B cell (primary cell): ENCODE results near the gene DRAXIN. TPM values are rescaled to one million over a fixed set of nuclear protein-coding genes. Genes with fewer than 3 reads are reported as not detected.

ENCODE experiments used
- ATAC-seq: fragments of 200-7000 bp; cut with Tn5 transposase; one replicate; pipeline ENCODE4 v1.10.0; 2021; ENCODE audit warnings: low read depth, mild to moderate bottlenecking, moderate number of reproducible peaks, moderate library complexity
- CTCF ChIA-PET: fragments of 350-600 bp; sonication (Branson Sonifier 250); formaldehyde crosslinking; loops from one replicate; lab custom pipeline; 2021; ENCODE audit warnings: antibody characterized with exemption, inconsistent platforms; lab: Charles Lee
- POLR2A ChIA-PET: fragments of 350-600 bp; sonication (Branson Sonifier 250); formaldehyde crosslinking; loops from one replicate; lab custom pipeline; 2021; ENCODE audit warnings: antibody characterized with exemption; lab: Charles Lee
- DNase-seq: peaks from one replicate; pipeline ENCODE4 v3.0.0; 2013
- H2AFZ ChIP-seq: 2 replicates; pipeline ENCODE4 v1.6.1; 2012; ENCODE audit warnings: mild to moderate bottlenecking, low read depth, low read length; ENCODE audit not compliant: insufficient read depth, poor library complexity, severe bottlenecking
- H3K27ac ChIP-seq, 2 donors: 1 replicate in 1 of 2; 2 replicates in 1 of 2; pipeline ENCODE4 v1.5.1; 2012 to 2013; ENCODE audit warnings: low read length in 2 of 2, mild to moderate bottlenecking in 2 of 2, moderate library complexity in 1 of 2
- H3K27me3 ChIP-seq, 4 experiments: fragments of 200-600 bp in 1 of 4; sonication (generic) in 1 of 4; replicated peaks in 1 of 4; 1 replicate in 2 of 4; 2 replicates in 2 of 4; pipeline versions ENCODE4 v1.6.1 to v1.7.0; 2013 to 2016; ENCODE audit warnings: low read length in 3 of 4, mild to moderate bottlenecking in 2 of 4, mixed read lengths in 1 of 4, moderate library complexity in 1 of 4; ENCODE audit not compliant: insufficient read depth in 4 of 4, control insufficient read depth in 3 of 4; ENCODE audit errors: control extremely low read depth in 1 of 4
- H3K36me3 ChIP-seq, 2 experiments: replicated peaks in 1 of 2; 1 replicate in 1 of 2; 2 replicates in 1 of 2; pipeline versions ENCODE4 v1.6.1 to v1.7.1; 2013; ENCODE audit warnings: low read length in 1 of 2; ENCODE audit not compliant: insufficient read depth in 2 of 2, control insufficient read depth in 1 of 2; ENCODE audit errors: control extremely low read depth in 1 of 2, extremely low read depth in 1 of 2
- H3K4me1 ChIP-seq, 2 donors: fragments of 200-600 bp in 1 of 2; sonication (generic) in 1 of 2; 1 replicate in 1 of 2; 2 replicates in 1 of 2; pipeline versions ENCODE4 v1.5.1 to v1.6.1; 2013 to 2017; ENCODE audit warnings: low read length in 2 of 2; ENCODE audit not compliant: control insufficient read depth in 2 of 2, insufficient read depth in 2 of 2
- H3K4me2 ChIP-seq: replicated peaks from 2 replicates; pipeline ENCODE3; 2012; ENCODE audit warnings: mild to moderate bottlenecking, low read depth, low read length; ENCODE audit not compliant: poor library complexity, severe bottlenecking
- H3K4me3 ChIP-seq, 5 experiments: fragments of 200-600 bp in 1 of 5; sonication (generic) in 1 of 5; 1 replicate in 3 of 5; 2 replicates in 2 of 5; pipeline versions ENCODE4 v1.5.1 to v1.7.0; 2011 to 2016; ENCODE audit warnings: low read length in 4 of 5, mild to moderate bottlenecking in 4 of 5, low read depth in 2 of 5, control low read depth in 1 of 5, moderate library complexity in 1 of 5; ENCODE audit not compliant: insufficient read depth in 1 of 5; ENCODE audit errors: control extremely low read depth in 1 of 5, extremely low read depth in 1 of 5
- H3K79me2 ChIP-seq: fragments of 200-600 bp; sonication (generic); one replicate; pipeline ENCODE4 v1.6.0; 2016; ENCODE audit warnings: low read length; ENCODE audit not compliant: control insufficient read depth, insufficient read depth
- H3K9ac ChIP-seq: fragments of 200-600 bp; sonication (generic); 2 replicates; pipeline ENCODE4 v1.6.1; 2017; ENCODE audit warnings: mild to moderate bottlenecking, low read length, moderate library complexity
- H3K9me3 ChIP-seq, 3 donors: one replicate each; pipeline versions ENCODE4 v1.6.1 to v1.7.1; 2013; ENCODE audit warnings: low read length in 2 of 3; ENCODE audit not compliant: control insufficient read depth in 2 of 3, insufficient read depth in 1 of 3; ENCODE audit errors: control extremely low read depth in 1 of 3
- H4K20me1 ChIP-seq: 2 replicates; pipeline ENCODE4 v1.6.0; 2012; ENCODE audit warnings: mild to moderate bottlenecking, low read length; ENCODE audit not compliant: insufficient read depth, control insufficient read depth, poor library complexity, severe bottlenecking
- H3K27ac Mint-ChIP-seq: one replicate; pipeline ENCODE4 v1.8.0; 2021; ENCODE audit warnings: mixed read lengths
- H3K27me3 Mint-ChIP-seq: one replicate; pipeline ENCODE4 v1.8.0; 2021; ENCODE audit warnings: mixed read lengths
- H3K4me1 Mint-ChIP-seq: one replicate; pipeline ENCODE4 v1.8.0; 2021; ENCODE audit warnings: mixed read lengths
- H3K4me3 Mint-ChIP-seq: one replicate; pipeline ENCODE4 v1.8.0; 2021; ENCODE audit warnings: mixed read lengths
- H3K9me3 Mint-ChIP-seq: one replicate; pipeline ENCODE4 v1.8.0; 2022; ENCODE audit warnings: mixed read lengths; ENCODE audit not compliant: insufficient read depth
- CTCF ChIP-seq: fragments of 200-600 bp; IDR thresholded peaks from one replicate; pipeline ENCODE4 v1.8.0; 2022; ENCODE audit warnings: antibody characterized with exemption, mild to moderate bottlenecking
- EZH2 ChIP-seq: IDR thresholded peaks from 2 replicates; pipeline ENCODE4 v1.6.1; 2012; ENCODE audit warnings: borderline replicate concordance, low read depth, mild to moderate bottlenecking, moderate library complexity, low read length; ENCODE audit not compliant: insufficient read depth, poor library complexity, severe bottlenecking
- WGBS: methylation state at CpG from one replicate; pipeline ENCODE4 v1.1.5; 2013; ENCODE audit warnings: missing lambda C conversion rate; ENCODE audit not compliant: insufficient coverage; 5-methylcytosine and 5-hydroxymethylcytosine counted together
- intact Hi-C: fragments of 100-400 bp; cut with micrococcal nuclease; formaldehyde crosslinking; loops from one replicate; pipeline ENCODE4 v1.10.0; 2022
- polyA plus RNA-seq: library from polyadenylated mRNA; depleted of rRNA; stranded (reverse); fragments of >200 nt; gene quantifications from 2 replicates; pipeline ENCODE4 v1.2.3, GENCODE V29; 2012
- total RNA-seq, 2 donors: library from RNA; stranded (reverse); fragments of 120-200 nt in 1 of 2; gene quantifications; 1 replicate in 1 of 2; 2 replicates in 1 of 2; pipeline versions ENCODE4 v1.2.3 to v1.2.4, GENCODE V29; 2013 to 2022

Gene DRAXIN
- total and polyA plus RNA-seq, 2 donors (not counting 1 experiment from before 2014, with no cell fraction given), result 0.21 to 0.30 TPM

GRCh38 chr1:11681071-11681771 is 10.3 kb upstream of the DRAXIN start, which contains the start of gene MAD2L2:
Gene MAD2L2, minus strand, starts transcription at chr1:11681148. Its CDS starts 547 bp downstream, at chr1:11680601.
- H3K9me3 Mint-ChIP-seq, result no peaks in the 10 kb centered on the region
- CTCF ChIA-PET, result interaction anchor here (0.6 to 4.2 kb wide), 10 partner anchors 9 to 50 kb away, joined by 3 to 23 read pairs (median 4); partner anchors contain the start of gene FBXO6
- Histone ChIP-seq H3K27ac (peak within 1 kb of the TSS; percentile 51 to 77), H3K9ac (peak within 1 kb of the TSS; percentile 93), H2AFZ (peak within 1 kb of the TSS; percentile 96), H3K9me3 (no peaks in the 10 kb centered on the region), H3K4me3 (peak within 1 kb of the TSS; percentile 46 to 96 (median 89)), H3K36me3 (peaks cover 0 to 2% of the 10 kb centered on the region in 2 experiments), H3K27me3 (peaks cover 0 to 4% (median 0%) of the 10 kb centered on the region in 4 experiments), H3K4me1 (peaks cover 11 to 20% of the 10 kb centered on the region in 2 donors), H3K4me2 (peak within 1 kb of the TSS; percentile 97), H3K79me2 (no peaks in the 10 kb centered on the region), H4K20me1 (no peaks in the 10 kb centered on the region)
- peak within 1 kb of the TSS; percentile 92 for H3K4me3 Mint-ChIP-seq
- POLR2A ChIA-PET, result interaction anchor here (0.8 to 2.5 kb wide), 6 partner anchors 9 to 229 kb away, joined by 3 to 20 read pairs (median 6); partner anchors contain the start of gene FBXO6
- ATAC-seq (peak; percentile 94), DNase-seq (peak; percentile 92)
- no peak for TF ChIP-seq CTCF
- TF ChIP-seq EZH2, result no peak
- peak within 1 kb of the TSS; percentile 94 for H3K27ac Mint-ChIP-seq
- WGBS, result under 1% methylated on average over 62 of the region's 71 CpGs
- H3K4me1 Mint-ChIP-seq, result peaks cover 20% of the 10 kb centered on the region
- no peaks in the 10 kb centered on the region for H3K27me3 Mint-ChIP-seq
- intact Hi-C loops, result loop anchor here (1.0 to 10.0 kb wide), 8 partner anchors 17 to 986 kb away; partner anchors contain the start of genes CLCN6, FBXO2, FBXO44 and FBXO6
